ENCODE measurements around the gene SOWAHA. TPM values are rescaled to one million over a fixed set of nuclear protein-coding genes. Genes with fewer than 3 reads are reported as not detected.

The SOWAHA gene
- total RNA-seq, 1 donor from 2014 or later, result 0.21 TPM

DNA sequence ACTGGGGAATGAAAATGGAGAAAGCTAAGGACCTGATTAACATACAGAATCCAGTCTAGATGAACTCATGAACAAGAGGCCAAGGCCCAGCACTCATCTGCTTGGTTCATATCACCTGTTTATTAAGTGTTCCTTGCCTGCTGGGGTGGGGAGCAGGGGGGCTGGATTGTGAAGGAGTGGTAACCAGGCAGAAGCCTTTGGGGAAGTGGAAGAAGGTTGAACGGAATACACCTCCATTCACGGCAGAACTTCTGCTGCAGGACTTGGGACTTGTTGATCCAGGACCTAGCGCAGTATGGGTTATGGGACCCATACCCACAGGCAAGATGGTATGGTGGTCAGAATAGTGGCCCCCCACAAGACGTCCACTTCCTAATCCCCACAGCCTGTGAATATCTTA lies 27.2 kb upstream of the SOWAHA start:
- H3K27me3 ChIP-seq (ENCODE audit: control insufficient read depth, insufficient read depth, low read length), result no peaks in the 10 kb centered on the region
- TF ChIP-seq, protein P1, sequence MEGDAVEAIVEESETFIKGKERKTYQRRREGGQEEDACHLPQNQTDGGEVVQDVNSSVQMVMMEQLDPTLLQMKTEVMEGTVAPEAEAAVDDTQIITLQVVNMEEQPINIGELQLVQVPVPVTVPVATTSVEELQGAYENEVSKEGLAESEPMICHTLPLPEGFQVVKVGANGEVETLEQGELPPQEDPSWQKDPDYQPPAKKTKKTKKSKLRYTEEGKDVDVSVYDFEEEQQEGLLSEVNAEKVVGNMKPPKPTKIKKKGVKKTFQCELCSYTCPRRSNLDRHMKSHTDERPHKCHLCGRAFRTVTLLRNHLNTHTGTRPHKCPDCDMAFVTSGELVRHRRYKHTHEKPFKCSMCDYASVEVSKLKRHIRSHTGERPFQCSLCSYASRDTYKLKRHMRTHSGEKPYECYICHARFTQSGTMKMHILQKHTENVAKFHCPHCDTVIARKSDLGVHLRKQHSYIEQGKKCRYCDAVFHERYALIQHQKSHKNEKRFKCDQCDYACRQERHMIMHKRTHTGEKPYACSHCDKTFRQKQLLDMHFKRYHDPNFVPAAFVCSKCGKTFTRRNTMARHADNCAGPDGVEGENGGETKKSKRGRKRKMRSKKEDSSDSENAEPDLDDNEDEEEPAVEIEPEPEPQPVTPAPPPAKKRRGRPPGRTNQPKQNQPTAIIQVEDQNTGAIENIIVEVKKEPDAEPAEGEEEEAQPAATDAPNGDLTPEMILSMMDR (IDR thresholded peaks at IDR 0.05; ENCODE audit: insufficient read depth, low read length, poor library complexity, severe bottlenecking), result no peak
- H3K36me3 ChIP-seq (ENCODE audit: control insufficient read depth, insufficient read depth, low read length), result no peaks in the 10 kb centered on the region
- no peak overlapping the region for H3K4me3 ChIP-seq (ENCODE audit: low read depth, low read length)
- DNase-seq (ENCODE audit: low read depth), result no peak

DNA sequence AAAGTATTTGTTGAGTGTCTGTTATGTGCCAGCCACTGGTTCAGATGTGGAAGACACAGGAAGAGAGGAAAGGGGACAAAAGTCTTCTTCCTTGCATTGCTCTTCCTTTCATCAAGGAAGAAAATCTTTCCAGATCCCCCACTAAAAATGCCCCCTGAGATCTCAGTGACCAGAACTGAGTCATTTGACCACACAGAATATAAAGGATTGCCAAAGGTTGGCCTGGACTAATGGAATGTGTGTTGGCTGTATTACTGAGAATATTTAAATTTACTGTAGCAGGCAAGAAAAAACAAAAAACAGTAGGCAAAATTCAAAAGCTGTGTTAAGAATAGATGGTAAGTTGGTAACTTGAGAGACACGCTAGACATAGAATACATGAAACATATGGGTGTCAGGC lies 26.0 kb upstream of the SOWAHA start:
- Histone ChIP-seq H3K36me3 (ENCODE audit: control insufficient read depth, insufficient read depth, low read length) (no peaks in the 10 kb centered on the region), H3K4me3 (ENCODE audit: low read depth, low read length) (no peak overlapping the region), H3K27me3 (ENCODE audit: control insufficient read depth, insufficient read depth, low read length) (no peaks in the 10 kb centered on the region)
- TF ChIP-seq, protein P1 (IDR thresholded peaks at IDR 0.05; ENCODE audit: insufficient read depth, low read length, poor library complexity, severe bottlenecking), result no peak
- no peak for DNase-seq (ENCODE audit: low read depth)

DNA sequence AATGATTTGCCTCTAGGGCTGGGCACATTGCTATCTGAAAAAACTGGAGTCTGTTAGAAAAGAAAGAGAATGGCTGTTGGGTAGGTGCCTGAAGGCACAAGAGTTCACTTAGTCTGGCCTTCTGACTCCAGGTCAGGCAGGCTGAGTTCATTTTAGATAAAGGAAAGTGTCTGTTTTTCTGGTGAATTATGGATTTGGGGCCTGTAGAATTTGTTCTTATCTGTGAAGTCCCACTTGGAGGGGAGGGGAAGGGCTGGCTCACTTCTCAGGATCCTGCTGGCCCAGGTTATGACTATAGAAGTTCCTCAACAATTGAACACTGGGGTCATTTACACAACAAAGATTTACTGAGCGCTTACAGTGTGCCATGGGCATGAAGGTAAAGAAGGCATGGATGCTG lies 24.6 kb upstream of the SOWAHA start:
- no peaks in the 10 kb centered on the region for H3K27me3 ChIP-seq (ENCODE audit: control insufficient read depth, insufficient read depth, low read length)
- TF ChIP-seq, protein P1 (IDR thresholded peaks at IDR 0.05; ENCODE audit: insufficient read depth, low read length, poor library complexity, severe bottlenecking), result no peak
- DNase-seq (ENCODE audit: low read depth), result no peak
- no peak overlapping the region for H3K4me3 ChIP-seq (ENCODE audit: low read depth, low read length)
- H3K36me3 ChIP-seq (ENCODE audit: control insufficient read depth, insufficient read depth, low read length), result no peaks in the 10 kb centered on the region

DNA sequence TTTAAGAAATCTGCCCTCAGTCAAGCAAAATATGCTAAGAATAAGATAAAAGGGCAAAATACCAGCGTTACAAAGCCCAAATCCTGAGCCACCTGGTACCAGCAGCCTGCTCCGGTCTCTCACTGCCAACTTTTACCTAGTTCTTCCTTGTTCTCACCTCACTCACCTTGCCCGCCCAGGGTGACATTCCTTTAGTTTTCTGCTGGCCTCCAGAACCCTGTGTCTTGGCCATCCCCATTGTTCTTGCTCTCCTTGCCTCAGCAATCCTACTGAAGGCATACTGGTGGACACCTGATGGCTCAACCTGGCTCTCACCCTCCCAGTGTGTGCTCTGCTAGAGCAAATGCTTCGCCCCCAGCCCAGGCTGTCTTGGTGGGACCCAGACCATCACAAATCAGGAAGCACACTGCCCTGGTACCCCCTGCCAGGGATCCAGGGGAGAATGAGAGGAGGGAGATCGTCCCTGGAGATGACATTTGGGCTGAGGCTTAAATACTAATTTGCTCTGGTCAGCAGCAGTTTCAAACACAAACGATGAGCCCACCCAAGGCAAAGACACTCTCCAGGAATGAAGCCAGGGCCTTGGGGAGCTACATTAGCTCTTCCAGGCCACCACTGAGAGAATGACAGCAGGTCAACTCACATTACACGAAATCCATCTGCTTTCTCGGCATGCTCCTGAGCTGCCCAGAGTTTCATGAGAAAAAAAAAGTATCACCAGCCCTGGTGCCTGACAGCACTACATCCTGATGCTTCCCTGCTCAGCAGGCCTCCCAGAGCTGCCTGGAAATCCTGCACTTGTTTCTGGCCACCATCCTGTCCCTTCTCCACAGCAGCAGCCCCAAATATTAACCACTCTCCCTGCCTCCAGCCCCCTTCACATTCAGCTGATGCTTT lies 23.9 kb upstream of the SOWAHA start:
- Histone ChIP-seq H3K4me3 (ENCODE audit: low read depth, low read length) (no peak overlapping the region), H3K27me3 (ENCODE audit: control insufficient read depth, insufficient read depth, low read length) (no peaks in the 10 kb centered on the region), H3K36me3 (ENCODE audit: control insufficient read depth, insufficient read depth, low read length) (no peaks in the 10 kb centered on the region)
- no peak for DNase-seq (ENCODE audit: low read depth)
- TF ChIP-seq, protein P1 (IDR thresholded peaks at IDR 0.05; ENCODE audit: insufficient read depth, low read length, poor library complexity, severe bottlenecking), result no peak

DNA sequence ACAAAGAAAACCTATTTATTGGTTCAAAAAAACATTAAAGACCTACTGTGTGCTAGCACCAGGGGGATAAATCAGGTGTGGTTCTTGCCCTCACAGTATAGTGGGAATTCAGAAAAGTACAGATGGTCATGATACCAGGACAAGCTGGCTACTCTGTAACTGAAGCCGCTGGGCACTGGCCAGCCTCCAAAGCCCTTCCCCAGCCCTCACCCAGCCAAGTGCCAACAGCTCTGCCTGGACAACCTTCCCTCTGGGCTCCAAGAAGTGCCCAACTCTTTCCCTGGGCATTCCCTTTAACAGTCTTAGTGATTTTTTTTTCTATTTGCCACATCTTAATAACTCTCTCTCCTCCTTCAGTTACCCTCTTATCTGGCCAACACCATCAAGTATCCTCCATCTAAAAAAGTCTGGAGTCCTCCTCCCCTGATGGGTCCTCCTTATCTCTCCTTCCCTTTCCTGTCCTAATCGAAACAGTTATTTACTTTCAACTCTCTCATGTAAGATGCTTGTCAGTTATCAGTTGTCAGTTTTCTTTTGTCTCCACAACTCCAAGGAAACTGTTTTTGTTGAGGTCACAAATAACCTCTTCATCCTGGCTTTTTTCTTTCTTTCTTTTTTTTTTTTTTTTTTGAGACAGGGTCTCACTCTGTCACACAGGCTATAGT lies 22.8 kb upstream of the SOWAHA start:
- Histone ChIP-seq H3K4me3 (ENCODE audit: low read depth, low read length) (no peak overlapping the region), H3K27me3 (ENCODE audit: control insufficient read depth, insufficient read depth, low read length) (no peaks in the 10 kb centered on the region), H3K36me3 (ENCODE audit: control insufficient read depth, insufficient read depth, low read length) (no peaks in the 10 kb centered on the region)
- TF ChIP-seq, protein P1 (IDR thresholded peaks at IDR 0.05; ENCODE audit: insufficient read depth, low read length, poor library complexity, severe bottlenecking), result no peak
- no peak for DNase-seq (ENCODE audit: low read depth)

Measured in kidney epithelial cell (primary cell).